HG03565 (cell line): ENCODE measurements around the gene TEX38.
"Not testable (repeated sequence)": the region's sequence is repeated elsewhere in the genome, so short reads cannot be mapped to it uniquely, and the experiment has no call there.

ENCODE experiments used
- ATAC-seq: cut with Tn5 transposase; IDR thresholded peaks from one replicate; pipeline ENCODE4 v1.9.1; 2021; ENCODE audit warnings: mild to moderate bottlenecking, moderate library complexity; ENCODE audit not compliant: unreplicated experiment

Gene TEX38

DNA sequence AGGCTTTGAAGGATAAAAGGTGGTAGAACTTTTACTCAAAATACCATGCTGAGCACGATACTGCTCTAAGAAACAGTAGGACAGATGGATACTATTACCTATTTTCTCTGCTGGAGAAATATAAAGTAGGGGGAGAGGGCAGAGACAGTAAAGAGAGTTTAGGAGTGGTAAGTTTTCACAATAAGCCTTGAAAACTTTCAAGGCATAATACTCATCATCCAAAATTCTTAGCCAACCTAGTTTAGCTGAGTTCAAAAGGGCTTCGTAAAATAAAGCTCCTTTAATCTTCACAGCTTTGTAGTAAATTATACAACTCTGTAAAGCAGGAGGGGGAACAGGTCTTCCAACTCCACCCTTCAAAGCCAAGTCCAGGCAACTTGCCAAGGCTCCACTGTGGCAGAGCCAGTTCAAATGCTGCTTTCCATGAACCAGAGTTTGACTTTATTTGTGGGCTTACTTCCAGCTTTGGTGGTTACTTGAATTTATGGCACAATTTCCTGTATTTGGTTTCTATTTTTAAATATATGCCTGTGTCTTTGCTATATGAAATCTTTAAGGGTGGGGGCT, 15.5 kb downstream of the TEX38 start:
- ATAC-seq, result no peak

GRCh38 chr1:46687921-46688509, 16.4 kb downstream of the TEX38 start:
- no peak for ATAC-seq

DNA sequence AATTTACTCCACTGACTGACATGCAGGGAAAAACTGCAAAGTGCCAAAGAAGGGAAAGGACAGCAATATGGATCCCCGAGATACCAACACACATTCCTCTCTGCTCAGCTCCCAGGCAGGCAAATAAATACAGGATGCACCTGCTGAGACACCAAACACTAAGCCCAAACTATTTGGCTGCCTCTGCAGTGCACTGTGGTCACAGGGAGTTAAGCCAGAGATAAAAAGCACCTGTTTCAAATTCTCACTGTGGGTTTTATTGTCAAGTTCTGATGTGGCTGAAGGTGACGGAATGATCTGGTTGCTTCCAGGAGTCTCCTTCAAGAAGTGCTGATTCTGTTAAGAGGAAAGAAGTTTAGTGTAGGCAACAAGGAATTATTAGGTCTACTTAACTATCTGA, 17.7 kb downstream of the TEX38 start:
- ATAC-seq, result no peak

GRCh38 chr1:46689897-46690296, 18.2 kb downstream of the TEX38 start:
- no peak for ATAC-seq

- ATAC-seq, result no peak
Measured at GRCh38 chr1:46690931-46691421, 19.3 kb downstream of the TEX38 start.

DNA sequence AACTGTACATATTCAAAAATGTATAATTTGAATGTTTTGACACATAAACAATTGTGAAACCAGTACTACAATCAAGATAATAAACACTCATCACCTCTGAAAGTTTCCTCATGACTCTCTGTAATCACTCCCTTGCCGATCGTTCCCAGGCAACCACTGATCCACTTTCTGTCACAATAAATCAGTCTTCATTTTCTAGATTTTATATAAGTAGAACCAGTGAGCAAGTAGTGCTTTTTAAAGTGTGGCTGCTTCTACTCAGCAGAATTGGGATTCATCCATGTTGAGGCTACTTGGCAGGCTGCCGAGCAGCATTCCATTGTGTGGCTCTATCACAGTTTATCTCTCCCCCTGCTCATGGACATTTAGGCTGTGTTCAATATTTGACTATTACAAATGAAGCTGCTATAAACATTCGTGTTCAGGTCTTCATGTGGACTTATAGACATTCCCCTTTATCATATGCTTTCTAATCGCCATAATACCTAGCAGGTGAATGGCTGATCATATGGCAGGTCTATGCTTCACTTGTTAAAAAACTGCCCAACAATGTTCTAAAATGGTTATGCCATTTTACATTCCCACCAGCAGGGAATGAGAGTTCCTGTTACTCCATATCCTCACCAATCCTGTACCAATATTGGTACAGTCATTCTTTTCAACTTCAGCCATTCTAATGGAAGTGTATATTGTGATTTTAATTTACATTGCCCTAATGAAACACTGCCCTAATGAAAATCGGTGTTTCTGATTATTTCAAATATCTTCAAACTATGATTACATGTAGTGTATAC, 20.5 kb downstream of the TEX38 start:
- ATAC-seq, result no peak

DNA sequence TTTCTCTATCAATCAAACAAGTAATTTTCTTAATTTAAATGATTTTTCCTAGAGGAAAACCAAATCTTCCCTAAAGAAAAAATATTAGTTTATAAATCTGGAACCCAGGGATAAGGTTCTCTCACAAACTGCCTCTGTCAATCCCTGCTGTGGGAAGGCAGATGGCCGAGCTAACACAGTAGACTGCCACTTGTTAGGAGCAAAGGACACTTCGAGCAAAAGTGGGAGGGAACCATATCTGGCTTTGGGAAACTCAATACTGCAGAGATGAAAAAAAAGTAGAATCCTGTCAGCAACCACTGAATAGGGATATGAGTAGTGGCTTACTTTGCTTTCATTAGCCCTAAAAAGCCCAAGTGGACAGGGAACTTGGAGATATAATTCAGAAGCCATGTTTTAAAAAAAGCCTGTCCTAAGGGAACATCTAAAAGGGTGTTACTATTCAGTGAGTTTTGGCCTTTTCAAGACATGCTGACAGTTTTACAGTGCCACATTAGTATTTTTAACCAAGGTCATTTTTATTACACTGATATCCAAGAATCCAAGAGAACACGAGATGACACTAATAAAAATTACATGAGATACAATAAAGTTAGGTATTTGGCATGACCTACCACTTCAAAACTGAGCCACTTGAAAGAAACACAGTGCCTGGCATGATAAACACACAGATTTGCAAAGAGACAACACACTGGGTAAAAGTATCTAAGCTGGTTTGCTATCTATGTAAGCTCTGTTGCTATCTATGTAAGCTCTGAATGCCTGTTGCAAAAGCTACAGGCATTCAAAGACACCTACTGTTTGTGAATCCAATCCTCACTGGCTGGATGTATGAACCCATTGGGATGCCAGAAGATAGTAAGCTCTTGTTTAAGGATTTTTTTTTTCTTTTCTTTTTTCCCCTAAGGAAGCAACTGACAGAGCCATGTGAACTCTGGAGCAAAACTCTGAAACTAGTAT, 21.4 kb downstream of the TEX38 start:
- ATAC-seq, result no peak

GRCh38 chr1:46694676-46695075, 23.0 kb downstream of the TEX38 start:
- ATAC-seq, result not testable (repeated sequence)

- no peak for ATAC-seq
Measured at GRCh38 chr1:46697053-46697452, 25.4 kb downstream of the TEX38 start.

DNA sequence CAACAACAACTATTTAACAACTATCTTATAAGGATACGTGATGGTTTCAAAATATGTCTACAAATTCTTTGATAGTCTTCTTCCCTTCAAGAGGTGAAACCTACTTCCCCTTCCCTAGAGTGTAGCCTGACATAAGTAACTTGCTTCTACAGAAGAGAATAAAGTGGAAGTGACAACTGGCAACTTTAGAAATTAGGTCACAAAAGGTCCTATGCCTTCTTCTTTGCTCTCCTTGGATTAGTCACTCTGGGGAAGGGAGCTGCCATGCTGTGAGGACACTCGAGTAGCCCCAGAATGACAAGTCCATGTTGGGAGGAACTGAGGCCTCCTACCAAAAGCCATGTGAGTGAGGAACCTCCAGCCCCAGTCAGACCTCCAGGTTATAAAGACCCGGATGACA, 28.0 kb downstream of the TEX38 start:
- ATAC-seq, result no peak

DNA sequence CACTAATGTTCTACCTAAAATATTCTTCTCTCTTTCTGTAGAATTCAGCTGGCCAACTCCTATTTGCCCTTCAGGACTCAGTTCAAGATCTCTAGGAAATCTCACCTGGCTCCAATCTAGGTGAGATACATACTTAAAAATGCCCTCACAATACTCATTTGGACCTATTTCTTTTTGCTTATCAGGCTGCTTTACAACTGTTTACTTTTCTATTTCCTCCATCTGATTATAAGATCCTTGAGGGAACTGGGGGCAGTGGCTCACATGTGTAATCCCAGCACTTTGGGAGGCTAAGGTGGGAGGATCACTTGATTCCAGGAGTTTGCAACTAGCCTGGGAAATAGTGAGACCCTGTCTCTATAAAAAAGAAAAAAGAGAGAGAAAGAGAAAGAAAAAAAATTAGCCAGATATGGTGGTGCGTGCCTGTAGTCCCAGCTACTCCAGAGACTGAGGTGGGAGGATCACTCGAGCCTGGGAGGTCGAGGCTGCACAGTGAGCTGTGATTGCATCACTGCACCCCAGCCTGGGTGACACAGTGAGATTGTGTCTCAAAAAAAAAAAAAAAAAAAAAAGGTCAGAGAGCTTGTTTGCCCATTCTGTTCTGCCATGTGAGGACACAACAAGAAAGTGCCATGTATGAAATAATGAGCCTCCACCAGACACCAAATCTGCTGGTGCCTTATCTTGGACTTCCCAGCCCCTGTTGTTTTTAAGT, 32.4 kb downstream of the TEX38 start:
- no peak for ATAC-seq

GRCh38 chr1:46705408-46705807, 33.8 kb downstream of the TEX38 start:
- no peak for ATAC-seq

GRCh38 chr1:46708121-46708520, 36.5 kb downstream of the TEX38 start:
- ATAC-seq, result no peak

- no peak for ATAC-seq
Measured at GRCh38 chr1:46714976-46715375, 43.3 kb downstream of the TEX38 start.

DNA sequence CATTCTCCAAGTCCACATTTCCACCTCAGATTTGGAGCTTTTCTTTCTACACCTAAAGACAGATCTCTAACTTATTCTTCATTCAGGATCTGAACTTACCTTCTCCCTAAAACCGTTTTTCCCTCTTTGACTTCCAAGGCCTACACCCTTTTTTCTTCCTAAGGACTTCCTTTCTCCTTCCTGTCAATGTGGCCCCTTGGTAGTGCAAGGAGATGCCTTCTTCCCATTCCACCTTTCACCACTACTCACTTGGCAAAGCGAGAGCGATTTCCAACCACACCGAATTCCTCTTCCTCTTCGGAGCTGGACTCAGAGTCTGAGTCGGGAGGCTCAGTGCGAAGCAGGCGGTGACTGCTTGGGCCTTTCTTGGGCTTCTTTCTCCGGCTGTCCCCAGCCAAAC, 46.0 kb downstream of the TEX38 start:
- no peak for ATAC-seq

- ATAC-seq, result no peak
Measured at GRCh38 chr1:46718340-46718726, 46.7 kb downstream of the TEX38 start.

DNA sequence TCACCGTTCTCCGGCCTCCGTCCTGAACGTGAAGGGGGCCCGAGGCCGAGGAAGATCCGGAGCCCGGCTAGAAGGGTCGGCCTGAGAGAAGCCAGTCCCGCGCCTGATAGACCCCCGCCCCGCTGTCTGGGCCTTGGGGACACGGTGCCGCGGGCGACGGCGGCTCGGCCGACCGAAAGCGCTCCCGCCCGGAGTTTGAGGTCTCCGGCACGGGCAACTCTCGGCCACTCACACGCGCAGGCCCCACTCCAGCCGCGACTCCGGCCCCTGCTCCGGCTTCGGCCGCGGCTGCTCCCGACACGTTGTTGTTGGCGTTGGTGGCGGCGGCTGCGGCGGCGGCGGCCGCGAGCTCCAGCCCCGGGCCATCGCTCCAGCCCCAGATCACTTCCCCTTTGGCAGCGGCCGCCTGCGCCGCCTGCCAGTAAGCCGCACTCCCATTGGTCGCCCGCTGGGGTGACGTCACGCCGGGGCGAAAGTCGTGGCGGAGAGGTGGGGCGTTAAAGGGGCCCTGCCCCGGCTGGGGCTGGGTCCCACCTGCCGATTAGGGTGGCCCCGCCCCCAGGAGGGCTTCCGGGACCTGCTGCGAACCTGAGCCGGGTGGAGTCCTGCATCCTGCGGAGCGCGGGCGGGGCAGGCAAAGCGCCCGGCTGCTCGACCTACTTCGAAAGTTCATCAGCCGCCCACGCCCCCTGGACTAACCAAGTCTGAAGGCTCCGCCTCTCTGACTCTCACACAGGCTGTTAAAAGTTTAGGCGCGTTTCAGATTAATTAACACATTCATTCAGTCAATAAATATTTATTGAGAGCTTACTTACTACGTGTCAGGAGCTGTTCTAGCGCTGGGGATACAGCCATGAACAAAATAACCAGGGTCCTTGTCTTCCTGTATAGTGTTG, 47.3 kb downstream of the TEX38 start, which contains the start of gene EFCAB14:
EFCAB14 (minus strand) TSS at position 388 of the 896 bp plus-strand sequence. CDS start 1,027 bp downstream, outside the sequence.
- peak; percentile 97 for ATAC-seq

- no peak for ATAC-seq
Measured at GRCh38 chr1:46719689-46720088, 48.0 kb downstream of the TEX38 start.

GRCh38 chr1:46720319-46720718, 48.7 kb downstream of the TEX38 start:
- not testable (repeated sequence) for ATAC-seq
